Measurements from ENCODE around the gene TMEM100.
"Not testable (repeated sequence)": the region's sequence is repeated elsewhere in the genome, so short reads cannot be mapped to it uniquely, and the experiment has no call there.

TMEM100 gene

DNA sequence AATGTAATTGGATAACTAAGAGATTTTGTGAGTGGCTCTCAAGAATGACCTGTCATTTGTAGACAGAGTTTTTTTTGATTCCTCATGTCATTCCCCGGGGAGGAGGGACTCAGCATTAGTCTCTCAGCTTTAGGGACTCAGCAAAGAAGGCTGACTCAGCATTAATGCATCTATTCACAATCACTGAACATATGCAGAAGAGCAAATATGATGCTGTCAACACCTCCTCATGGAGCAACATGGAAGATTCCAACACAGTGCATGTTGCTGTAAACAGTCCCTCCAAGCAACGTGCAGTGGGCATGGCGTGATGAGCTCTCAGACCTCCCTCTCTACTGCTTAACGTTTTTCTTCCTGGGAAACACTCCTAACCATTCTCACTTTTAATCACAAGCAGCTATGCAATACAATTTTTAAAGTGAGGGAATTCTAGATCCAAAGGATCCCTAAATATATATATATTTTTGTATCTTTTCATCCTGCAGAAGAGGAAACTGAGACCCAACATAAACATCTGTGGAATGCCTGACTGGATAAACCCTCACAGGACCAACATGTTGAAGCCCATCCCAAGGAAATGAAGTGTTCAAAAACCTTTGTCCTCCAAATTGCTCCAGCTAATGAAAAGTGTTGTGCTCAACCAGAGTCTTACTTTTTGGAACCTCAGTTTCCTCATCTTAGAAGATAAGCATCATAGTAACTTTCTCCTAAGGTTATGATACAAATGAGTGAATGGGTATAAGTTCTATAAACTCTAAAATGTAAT is 38.9 kb downstream of the TMEM100 start:
- DNase-seq, result no peak

DNA sequence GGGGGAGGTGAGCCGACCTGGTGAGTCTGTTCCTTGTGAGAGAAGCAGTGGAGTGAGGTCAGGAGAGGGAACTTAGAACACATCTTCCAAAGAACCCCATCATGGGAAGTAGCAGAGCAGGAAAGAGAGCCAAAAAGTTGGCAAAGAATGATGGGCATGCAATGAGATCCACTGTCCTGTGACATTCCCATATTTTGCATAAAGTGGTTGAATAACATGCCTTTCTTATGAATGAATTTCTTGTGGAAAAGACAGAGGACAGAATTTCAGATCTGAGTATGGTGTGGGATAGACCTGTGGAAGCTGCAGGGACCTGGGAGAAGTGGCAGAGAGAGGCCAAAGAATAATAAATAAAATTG is 41.3 kb downstream of the TMEM100 start:
- no peak for DNase-seq

GRCh38 chr17:55680686-55681341 is 41.9 kb downstream of the TMEM100 start:
- no peak for DNase-seq

- no peak for DNase-seq
Observed at GRCh38 chr17:55677446-55677845, 45.2 kb downstream of the TMEM100 start.

GRCh38 chr17:55676274-55676673 is 46.4 kb downstream of the TMEM100 start:
- DNase-seq, result no peak

DNA sequence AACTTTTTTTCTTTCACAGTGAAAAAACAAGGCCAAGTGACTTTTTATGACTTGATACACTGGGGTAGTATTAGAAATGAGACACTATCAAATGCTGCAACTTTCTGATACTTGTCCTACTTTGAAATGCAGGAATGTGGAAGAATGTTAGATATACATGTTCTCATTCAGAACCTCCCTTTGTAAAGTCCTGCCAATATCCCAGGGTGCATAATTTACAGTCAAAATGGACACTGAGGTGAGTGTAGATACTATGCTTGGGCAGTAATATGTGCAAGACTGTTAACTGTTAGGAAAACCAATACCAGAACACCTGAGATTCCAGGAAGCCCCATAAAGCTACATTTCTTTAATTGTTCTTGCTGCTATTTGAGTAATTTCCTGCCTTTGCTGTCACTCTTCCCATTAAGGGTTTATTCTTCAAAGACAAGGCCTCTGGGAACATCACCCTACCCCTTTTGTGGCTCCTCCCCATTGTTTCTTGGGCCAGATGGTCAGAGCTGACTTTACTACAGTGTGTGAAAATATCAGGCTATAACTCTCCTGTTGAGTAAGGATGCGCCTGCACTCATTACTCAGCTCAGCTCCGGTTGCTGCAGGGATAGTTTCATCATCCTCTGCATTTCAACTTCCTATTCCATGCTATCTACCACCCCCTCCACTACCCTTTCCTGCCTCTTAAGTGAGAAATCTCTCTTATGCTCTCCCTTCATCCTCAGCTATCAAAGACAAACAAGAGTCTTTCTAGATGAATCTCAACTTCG is 48.7 kb downstream of the TMEM100 start:
- DNase-seq, result no peak

DNA sequence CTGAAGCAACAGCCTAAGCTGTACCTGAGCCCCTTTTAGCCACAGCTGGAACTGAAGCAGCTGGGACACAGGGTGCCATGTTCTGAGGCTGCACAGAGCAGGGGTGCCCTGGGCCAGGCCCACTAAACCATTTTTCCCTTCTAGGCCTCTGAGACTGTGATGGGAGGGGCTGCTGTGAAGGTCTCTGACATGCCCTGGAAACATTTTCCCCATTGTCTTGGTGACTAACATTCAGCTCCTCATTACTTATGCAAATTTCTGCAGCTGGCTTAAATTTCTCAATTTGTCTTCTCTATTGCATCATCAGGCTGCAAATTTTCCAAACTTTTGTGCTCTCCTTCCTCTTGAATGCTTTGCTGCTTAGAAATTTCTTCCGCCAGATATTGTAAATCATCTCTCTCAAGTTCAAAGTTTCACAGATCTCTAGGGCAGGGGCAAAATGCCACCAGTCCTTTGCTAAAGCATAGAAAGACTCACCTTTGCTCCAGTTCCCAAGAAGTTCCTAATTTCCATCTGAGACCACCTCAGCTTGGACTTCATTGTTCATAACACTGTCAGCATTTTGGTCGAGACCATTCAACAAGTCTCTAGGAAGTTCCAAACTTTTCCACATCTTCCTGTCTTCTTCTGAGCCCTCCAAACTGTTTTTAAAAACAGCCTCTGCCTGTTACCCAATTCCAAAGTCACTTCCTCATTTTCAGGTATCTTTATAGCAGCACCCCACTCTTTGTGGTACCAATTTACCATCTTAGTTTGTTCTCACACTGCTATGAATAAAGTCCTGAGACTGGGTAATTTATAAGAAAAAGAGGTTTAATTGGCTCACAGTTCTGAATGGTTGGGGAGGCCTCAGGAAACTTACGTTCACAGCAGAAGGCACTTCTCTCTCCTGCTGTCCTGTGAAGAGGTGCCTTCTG is 49.8 kb downstream of the TMEM100 start:
- DNase-seq, result no peak

- DNase-seq, result not testable (repeated sequence)
Observed at GRCh38 chr17:55672010-55672409, 50.7 kb downstream of the TMEM100 start.

All from CD4-positive, alpha-beta T cell treated with Interleukin-17A for 1 hour (primary cell).